Testis (tissue), 3 donors: ENCODE data around the gene MAST4. TPM values are rescaled to one million over a fixed set of nuclear protein-coding genes. Genes with fewer than 3 reads are reported as not detected.

ENCODE experiments used
- DNase-seq: peaks from one replicate; pipeline ENCODE4 v3.0.0-alpha.2; 2019
- H3K27ac ChIP-seq, 2 donors: fragments of 200-600 bp; sonication (generic); one replicate each; pipeline ENCODE4 v1.5.1; 2019
- H3K27me3 ChIP-seq: fragments of 200-600 bp; sonication (generic); one replicate; pipeline ENCODE4 v1.5.1; 2019
- H3K36me3 ChIP-seq: fragments of 200-600 bp; sonication (generic); one replicate; pipeline ENCODE4 v1.5.1; 2017; ENCODE audit warnings: low read depth; ENCODE audit errors: missing control alignments
- H3K4me1 ChIP-seq: fragments of 200-600 bp; sonication (generic); one replicate; pipeline ENCODE4 v1.5.1; 2019
- H3K4me3 ChIP-seq, 2 donors: fragments of 200-600 bp; sonication (generic); one replicate each; pipeline ENCODE4 v1.5.1; 2017 to 2019
- H3K9me3 ChIP-seq: fragments of 200-600 bp; sonication (generic); one replicate; pipeline ENCODE4 v1.5.1; 2017
- CTCF ChIP-seq, 3 experiments: fragments of 450-650 bp in 2 of 3; fragments of 200-600 bp in 1 of 3; sonication (generic) in 1 of 3; IDR thresholded peaks; one replicate each; pipeline ENCODE4 v1.5.1; 2016 to 2019; ENCODE audit warnings: antibody characterized with exemption in 3 of 3, mild to moderate bottlenecking in 2 of 3, moderate library complexity in 1 of 3
- POLR2A ChIP-seq: fragments of 450-650 bp; IDR thresholded peaks from one replicate; pipeline ENCODE4 v1.6.1; 2017; ENCODE audit warnings: antibody characterized with exemption, mild to moderate bottlenecking, moderate library complexity
- WGBS, 2 donors: methylation state at CpG; one replicate each; pipeline ENCODE4 v1.1.5; 2018; 5-methylcytosine and 5-hydroxymethylcytosine counted together
- intact Hi-C: fragments of 100-400 bp; cut with DNase I; formaldehyde crosslinking; loops from one replicate; pipeline ENCODE4 v1.15.1; 2023; ENCODE audit warnings: low total_unique reads
- polyA plus RNA-seq: library from polyadenylated mRNA; stranded (reverse); fragments of 350-450 nt; fragmentation: Illumina TruSeq; extraction: RNeasy Lipid Tissue Mini Kit (QIAGEN cat#74804); gene quantifications from one replicate; pipeline ENCODE4 v1.2.3, GENCODE V29; 2014; ENCODE audit warnings: low read depth, low replicate concordance; ENCODE audit not compliant: insufficient read depth
- total RNA-seq, 2 donors: library from RNA; depleted of rRNA; stranded (reverse); fragments of >200 nt; gene quantifications; one replicate each; pipeline ENCODE4 v1.2.3, GENCODE V29; 2016

The MAST4 gene
- total and polyA plus RNA-seq, 3 donors from 2014 or later = 27.2 to 56.4 (median 51.4) TPM

- Histone ChIP-seq H3K27me3 (no peaks in the 10 kb centered on the region), H3K4me3 (no peak overlapping the region), H3K9me3 (no peaks in the 10 kb centered on the region), H3K4me1 (no peaks in the 10 kb centered on the region), H3K27ac (no peak overlapping the region), H3K36me3 (no peaks in the 10 kb centered on the region)
- WGBS, 2 donors = 45 to 53% methylated on average over 2 of the region's 2 CpGs
- intact Hi-C loops = no loop called here
- TF ChIP-seq POLR2A (no peak), CTCF (IDR thresholded peaks at IDR 0.05) (no peak)
- no peak for DNase-seq
Observed at GRCh38 chr5:66881480-66882161, 285.4 kb downstream of the MAST4 start.

- 72 to 85% methylated on average over 3 of the region's 3 CpGs for WGBS, 2 donors
- no peak for TF ChIP-seq CTCF (IDR thresholded peaks at IDR 0.05)
- TF ChIP-seq POLR2A = no peak
- intact Hi-C loops = no loop called here
- no peaks in the 10 kb centered on the region for H3K27me3 ChIP-seq
- H3K27ac ChIP-seq = no peak overlapping the region
- H3K4me1 ChIP-seq = no peaks in the 10 kb centered on the region
- no peak for DNase-seq
- H3K4me3 ChIP-seq = no peak overlapping the region
- no peaks in the 10 kb centered on the region for H3K36me3 ChIP-seq
- no peaks in the 10 kb centered on the region for H3K9me3 ChIP-seq
Observed at GRCh38 chr5:66882606-66883227, 286.5 kb downstream of the MAST4 start.

- no peaks in the 10 kb centered on the region for H3K27me3 ChIP-seq
- TF ChIP-seq POLR2A = no peak
- TF ChIP-seq CTCF (IDR thresholded peaks at IDR 0.05) = no peak
- H3K4me1 ChIP-seq = peaks cover 5% of the 10 kb centered on the region
- no peaks in the 10 kb centered on the region for H3K36me3 ChIP-seq
- no peak for DNase-seq
- no peak overlapping the region for H3K4me3 ChIP-seq
- no peaks in the 10 kb centered on the region for H3K9me3 ChIP-seq
- H3K27ac ChIP-seq = no peak overlapping the region
- WGBS, 2 donors = 82 to 92% methylated on average over 10 of the region's 10 CpGs
- intact Hi-C loops = no loop called here
Observed at GRCh38 chr5:66884564-66885243, 288.5 kb downstream of the MAST4 start.

- Histone ChIP-seq H3K4me3 (no peak overlapping the region), H3K27me3 (no peaks in the 10 kb centered on the region), H3K4me1 (peaks cover 7% of the 10 kb centered on the region), H3K36me3 (no peaks in the 10 kb centered on the region), H3K9me3 (no peaks in the 10 kb centered on the region), H3K27ac (no peak overlapping the region)
- DNase-seq = no peak
- TF ChIP-seq CTCF (IDR thresholded peaks at IDR 0.05) (no peak), POLR2A (no peak)
- 45 to 59% methylated on average over 1 of the region's 1 CpG for WGBS, 2 donors
- intact Hi-C loops = no loop called here
Observed at GRCh38 chr5:66886941-66887340, 290.7 kb downstream of the MAST4 start.
